H1 (cell line): ENCODE measurements around the gene NHLRC2. TPM values are rescaled to one million over a fixed set of nuclear protein-coding genes. Genes with fewer than 3 reads are reported as not detected.

Experiments
- CTCF ChIA-PET: fragments of 300-600 bp; sonication (Branson Sonifier 250); formaldehyde crosslinking; loops from one replicate; lab custom pipeline; 2021; ENCODE audit not compliant: partially characterized antibody; lab: Charles Lee
- POLR2A ChIA-PET: fragments of 300-600 bp; sonication (Branson Sonifier 250); formaldehyde crosslinking; loops from one replicate; lab custom pipeline; 2021; ENCODE audit warnings: inconsistent platforms; ENCODE audit not compliant: partially characterized antibody; lab: Charles Lee
- DNase-seq, 2 experiments: peaks; one replicate each; pipeline versions ENCODE4 v3.0.0 to v3.0.0-alpha.2; 2010 to 2022; ENCODE audit warnings: low spot score in 2 of 2, low read depth in 1 of 2, mixed read lengths in 1 of 2
- FAIRE-seq: peaks from 2 replicates; lab custom pipeline; 2011; peaks lifted over from hg19 to GRCh38; lab: Jason Lieb, UNC
- H2AFZ ChIP-seq: 2 replicates; pipeline ENCODE4 v1.8.1; 2012; ENCODE audit warnings: low read length, inconsistent platforms
- H2AK5ac ChIP-seq: 2 replicates; pipeline ENCODE4 v1.6.1; 2013; ENCODE audit warnings: low read depth, low read length
- H2BK120ac ChIP-seq: replicated peaks from 2 replicates; pipeline ENCODE3; 2013; ENCODE audit warnings: low read depth, low read length, inconsistent platforms
- H2BK12ac ChIP-seq: 2 replicates; pipeline ENCODE4 v1.6.1; 2013; ENCODE audit warnings: low read depth, low read length
- H2BK15ac ChIP-seq: 2 replicates; pipeline ENCODE4 v1.6.1; 2013; ENCODE audit warnings: low read length
- H2BK20ac ChIP-seq: 2 replicates; pipeline ENCODE4 v1.6.1; 2013; ENCODE audit warnings: low read length
- H2BK5ac ChIP-seq: 2 replicates; pipeline ENCODE4 v1.6.1; 2013; ENCODE audit warnings: low read depth, low read length
- H3K14ac ChIP-seq: 2 replicates; pipeline ENCODE4 v1.6.1; 2013; ENCODE audit warnings: inconsistent platforms; ENCODE audit not compliant: insufficient read length
- H3K18ac ChIP-seq: 2 replicates; pipeline ENCODE4 v1.6.1; 2013; ENCODE audit warnings: low read length; ENCODE audit errors: extremely low read depth
- H3K23ac ChIP-seq: 2 replicates; pipeline ENCODE4 v1.6.1; 2013; ENCODE audit warnings: inconsistent platforms; ENCODE audit not compliant: insufficient read length
- H3K23me2 ChIP-seq: 2 replicates; pipeline ENCODE4 v1.6.1; 2013; ENCODE audit warnings: low read depth, low read length
- H3K27ac ChIP-seq: 2 replicates; pipeline ENCODE4 v1.6.1; 2011; ENCODE audit warnings: low read depth, low read length, inconsistent platforms
- H3K27me3 ChIP-seq, 4 experiments: replicated peaks in 1 of 4; 1 replicate in 1 of 4; 2 replicates in 3 of 4; pipeline versions ENCODE4 v1.6.1 to v1.8.1; 2011 to 2013; ENCODE audit warnings: low read length in 3 of 4, mild to moderate bottlenecking in 3 of 4, inconsistent platforms in 2 of 4, mixed read lengths in 2 of 4, moderate library complexity in 1 of 4; ENCODE audit not compliant: control insufficient read depth in 3 of 4, insufficient read depth in 3 of 4; ENCODE audit errors: extremely low read depth in 1 of 4
- H3K36me3 ChIP-seq, 4 experiments: 2 replicates each; pipeline versions ENCODE4 v1.6.1 to v1.8.1; 2011 to 2013; ENCODE audit warnings: mild to moderate bottlenecking in 4 of 4, low read length in 3 of 4, moderate library complexity in 2 of 4, control low read depth in 1 of 4, inconsistent platforms in 1 of 4; ENCODE audit not compliant: insufficient read depth in 4 of 4, control insufficient read depth in 2 of 4
- H3K4ac ChIP-seq: replicated peaks from 2 replicates; pipeline ENCODE3; 2013; ENCODE audit warnings: low read length, low read depth, mixed read lengths, inconsistent platforms; ENCODE audit not compliant: insufficient read length
- H3K4me1 ChIP-seq, 4 experiments: replicated peaks in 1 of 4; 1 replicate in 1 of 4; 2 replicates in 3 of 4; pipeline versions ENCODE4 v1.6.1 to v1.8.1; 2011 to 2013; ENCODE audit warnings: low read length in 3 of 4, inconsistent platforms in 2 of 4, mixed read lengths in 1 of 4; ENCODE audit not compliant: insufficient read depth in 4 of 4, control insufficient read depth in 3 of 4
- H3K4me2 ChIP-seq, 2 experiments: 2 replicates each; pipeline versions ENCODE4 v1.6.1 to v1.8.1; 2011 to 2013; ENCODE audit warnings: low read depth in 2 of 2, low read length in 2 of 2, control low read depth in 1 of 2, inconsistent platforms in 1 of 2, mild to moderate bottlenecking in 1 of 2; ENCODE audit not compliant: insufficient read depth in 1 of 2
- H3K4me3 ChIP-seq, 4 experiments: fragments of 200-600, 300-600 bp in 1 of 4; sonication (generic), shearing (Covaris generic), sonication (Bioruptor Twin) in 1 of 4; 2 replicates each; pipeline versions ENCODE4 v1.5.1 to v1.8.1; 2011 to 2016; ENCODE audit warnings: low read length in 4 of 4, low read depth in 3 of 4, control low read depth in 2 of 4, inconsistent platforms in 2 of 4, mild to moderate bottlenecking in 2 of 4, mixed read lengths in 1 of 4, moderate library complexity in 1 of 4; ENCODE audit not compliant: insufficient read depth in 2 of 4; ENCODE audit errors: extremely low read depth in 1 of 4
- H3K56ac ChIP-seq: replicated peaks from 2 replicates; pipeline ENCODE3; 2013; ENCODE audit warnings: low read depth, mild to moderate bottlenecking, mixed read lengths, low read length, inconsistent platforms; ENCODE audit not compliant: insufficient read length
- H3K79me1 ChIP-seq: 2 replicates; pipeline ENCODE4 v1.6.1; 2013; ENCODE audit warnings: low read depth, low read length, control low read depth
- H3K79me2 ChIP-seq, 2 experiments: 2 replicates each; pipeline versions ENCODE4 v1.6.1 to v1.8.1; 2012 to 2013; ENCODE audit warnings: low read length in 2 of 2, mild to moderate bottlenecking in 2 of 2, inconsistent platforms in 1 of 2; ENCODE audit not compliant: insufficient read depth in 2 of 2, control insufficient read depth in 1 of 2
- H3K9ac ChIP-seq, 4 experiments: replicated peaks in 1 of 4; 1 replicate in 1 of 4; 2 replicates in 3 of 4; pipeline versions ENCODE4 v1.6.1 to v1.8.1; 2011 to 2013; ENCODE audit warnings: low read depth in 3 of 4, low read length in 3 of 4, control low read depth in 2 of 4, mild to moderate bottlenecking in 2 of 4, moderate library complexity in 2 of 4, inconsistent platforms in 1 of 4; ENCODE audit errors: extremely low read depth in 1 of 4
- H3K9me3 ChIP-seq, 2 experiments: 2 replicates each; pipeline versions ENCODE4 v1.6.1 to v1.8.1; 2012 to 2013; ENCODE audit warnings: mild to moderate bottlenecking in 2 of 2, moderate library complexity in 2 of 2, control low read depth in 1 of 2, inconsistent platforms in 1 of 2, low read depth in 1 of 2, low read length in 1 of 2, mixed read lengths in 1 of 2; ENCODE audit not compliant: insufficient read depth in 2 of 2
- H4K20me1 ChIP-seq, 2 experiments: replicated peaks in 1 of 2; 2 replicates each; pipeline versions ENCODE3 to v1.8.1; 2011 to 2013; ENCODE audit warnings: inconsistent platforms in 2 of 2, low read length in 2 of 2, mild to moderate bottlenecking in 1 of 2; ENCODE audit not compliant: insufficient read depth in 2 of 2, control insufficient read depth in 1 of 2
- H4K5ac ChIP-seq: 2 replicates; pipeline ENCODE4 v1.6.1; 2013; ENCODE audit warnings: low read length, low read depth, mixed read lengths, inconsistent platforms; ENCODE audit not compliant: insufficient read length
- H4K8ac ChIP-seq: 2 replicates; pipeline ENCODE4 v1.8.0; 2013; ENCODE audit warnings: mild to moderate bottlenecking, moderate library complexity, low read length, inconsistent platforms; ENCODE audit not compliant: insufficient read depth; ENCODE audit errors: extremely low read depth
- H4K91ac ChIP-seq: replicated peaks from 2 replicates; pipeline ENCODE3; 2013; ENCODE audit warnings: low read length, mixed read lengths, inconsistent platforms; ENCODE audit not compliant: insufficient read length
- RAD21 ChIP-seq, 2 experiments: IDR thresholded peaks in 1 of 2; conservative IDR thresholded peaks in 1 of 2; 2 replicates each; pipeline ENCODE4 v1.6.1; 2011; ENCODE audit warnings: low read depth in 2 of 2, low read length in 2 of 2, improper control_type of control experiment in 1 of 2, inconsistent platforms in 1 of 2, mild to moderate bottlenecking in 1 of 2, moderate library complexity in 1 of 2
- SIX5 ChIP-seq: IDR thresholded peaks from 2 replicates; pipeline ENCODE4 v1.6.1; 2011; ENCODE audit warnings: mild to moderate bottlenecking, low read depth, low read length
- WGBS, 2 experiments: shearing (Covaris generic) in 1 of 2; methylation state at CpG; one replicate each; pipeline versions ENCODE4 v1.1.6 to v1.1.7; 2013 to 2015; ENCODE audit warnings: low lambda C conversion rate in 2 of 2, mixed read lengths in 2 of 2, inconsistent platforms in 1 of 2, low coverage in 1 of 2, missing lambda C conversion rate in 1 of 2; ENCODE audit not compliant: insufficient replicate concordance in 2 of 2, insufficient coverage in 1 of 2, insufficient read length in 1 of 2; ENCODE audit errors: extremely low coverage in 1 of 2, missing lambda C conversion rate in 1 of 2; 5-methylcytosine and 5-hydroxymethylcytosine counted together
- polyA plus RNA-seq, 7 experiments: library from polyadenylated mRNA; depleted of rRNA in 3 of 7; stranded (reverse) in 5 of 7; unstranded in 2 of 7; fragments of >200 nt in 5 of 7; fragments of 200-250 nt in 2 of 7; gene quantifications; 1 replicate in 5 of 7; 2 replicates in 1 of 7; 4 replicates in 1 of 7; pipeline versions ENCODE4 v1.2.1 to v1.2.3, GENCODE V29; 2011 to 2013; ENCODE audit warnings: missing spikeins in 2 of 7, mixed read lengths in 2 of 7
- total RNA-seq: library from RNA; stranded (reverse); fragmentation: NEBNext Ultra II Directional; extraction: Animal tissue kit (Norgen Biotek cat#: 25700); gene quantifications from 2 replicates; pipeline ENCODE4 v1.2.1, GENCODE V29; 2021
- TF ChIP-seq, protein P1 (sequence below), 3 experiments: IDR thresholded peaks; 1 replicate in 2 of 3; 2 replicates in 1 of 3; pipeline versions ENCODE4 v1.5.1 to v1.6.1; 2011; ENCODE audit warnings: low read length in 3 of 3, mild to moderate bottlenecking in 3 of 3, inconsistent platforms in 2 of 3, low read depth in 1 of 3, moderate library complexity in 1 of 3; ENCODE audit not compliant: insufficient read depth in 1 of 3; ENCODE audit errors: control extremely low read depth in 1 of 3

The NHLRC2 gene
- total and polyA plus RNA-seq, 2 of the 8 experiments (the other 6 are each of a cell fraction or from before 2014, with no cell fraction given): 4.9 to 25.6 TPM

DNA sequence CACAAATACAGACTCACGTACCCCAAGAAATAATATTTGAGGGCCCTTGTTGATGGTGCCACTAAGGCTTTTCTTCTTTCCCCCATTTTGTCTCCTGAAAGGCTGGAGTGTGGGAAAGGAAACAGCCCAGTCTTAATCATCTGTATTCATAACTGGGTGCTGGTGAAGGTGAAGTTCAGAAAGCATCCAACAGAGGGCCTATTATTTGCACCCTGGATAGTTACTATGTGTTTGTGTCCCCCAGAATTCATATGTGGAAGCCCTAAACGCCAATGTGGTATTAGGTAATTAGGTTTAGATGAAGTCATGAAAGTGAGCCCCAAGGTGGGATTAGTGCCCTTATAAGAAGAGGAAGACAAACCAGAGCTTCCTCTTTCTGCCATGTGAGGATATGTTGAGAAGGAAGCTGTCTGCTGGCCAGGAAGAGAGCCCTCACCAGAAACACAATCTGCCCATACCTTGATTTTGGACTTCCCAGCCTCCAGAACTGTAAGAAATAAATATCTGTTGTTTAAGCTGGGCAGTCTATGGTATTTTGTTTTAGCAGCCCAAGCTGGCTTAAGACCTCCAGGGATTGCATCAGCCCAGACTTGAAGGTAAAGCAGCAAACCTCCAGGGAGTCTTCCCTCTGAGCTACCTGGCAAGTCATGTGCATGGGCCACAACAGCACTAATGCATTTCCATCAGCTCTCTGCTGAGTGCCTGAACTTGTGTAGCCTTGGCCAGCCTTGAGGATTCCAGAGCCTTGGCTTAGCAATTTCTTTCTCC, 99.2 kb downstream of the NHLRC2 start:
- no peaks in the 10 kb centered on the region for H3K27me3 ChIP-seq
- H4K5ac ChIP-seq: no peak overlapping the region
- FAIRE-seq (no peak), DNase-seq (no peak)
- no peak overlapping the region for H4K91ac ChIP-seq
- no peak overlapping the region for H2BK120ac ChIP-seq
- CTCF ChIA-PET: interaction anchor here (0.7 to 2.1 kb wide), 14 partner anchors 9 to 97 kb away, joined by 3 to 11 read pairs (median 3); no protein-coding TSS in a partner anchor
- no peaks in the 10 kb centered on the region for H3K4me1 ChIP-seq
- no peak overlapping the region for H2BK12ac ChIP-seq
- no peak overlapping the region for H3K23ac ChIP-seq
- H4K20me1 ChIP-seq: no peaks in the 10 kb centered on the region
- no peak overlapping the region for H2AFZ ChIP-seq
- no peak overlapping the region for H3K27ac ChIP-seq
- H2AK5ac ChIP-seq: no peak overlapping the region
- no peak overlapping the region for H2BK20ac ChIP-seq
- no peak overlapping the region for H3K4me2 ChIP-seq
- H4K8ac ChIP-seq: no peak overlapping the region
- H2BK15ac ChIP-seq: no peak overlapping the region
- no peak overlapping the region; a peak in 1 of 7 replicates for H3K9ac ChIP-seq
- H3K4me3 ChIP-seq: no peak overlapping the region
- TF ChIP-seq SIX5 (no peak), RAD21 (IDR thresholded peaks at IDR 0.05 in 1 of 2, conservative IDR thresholded peaks at IDR 0.05 in 1 of 2; ENCODE audit: low read depth in 2 of 2, low read length in 2 of 2) (peak; percentile 22 to 34; a peak in 2 of 4 replicates)
- TF ChIP-seq, protein P1, sequence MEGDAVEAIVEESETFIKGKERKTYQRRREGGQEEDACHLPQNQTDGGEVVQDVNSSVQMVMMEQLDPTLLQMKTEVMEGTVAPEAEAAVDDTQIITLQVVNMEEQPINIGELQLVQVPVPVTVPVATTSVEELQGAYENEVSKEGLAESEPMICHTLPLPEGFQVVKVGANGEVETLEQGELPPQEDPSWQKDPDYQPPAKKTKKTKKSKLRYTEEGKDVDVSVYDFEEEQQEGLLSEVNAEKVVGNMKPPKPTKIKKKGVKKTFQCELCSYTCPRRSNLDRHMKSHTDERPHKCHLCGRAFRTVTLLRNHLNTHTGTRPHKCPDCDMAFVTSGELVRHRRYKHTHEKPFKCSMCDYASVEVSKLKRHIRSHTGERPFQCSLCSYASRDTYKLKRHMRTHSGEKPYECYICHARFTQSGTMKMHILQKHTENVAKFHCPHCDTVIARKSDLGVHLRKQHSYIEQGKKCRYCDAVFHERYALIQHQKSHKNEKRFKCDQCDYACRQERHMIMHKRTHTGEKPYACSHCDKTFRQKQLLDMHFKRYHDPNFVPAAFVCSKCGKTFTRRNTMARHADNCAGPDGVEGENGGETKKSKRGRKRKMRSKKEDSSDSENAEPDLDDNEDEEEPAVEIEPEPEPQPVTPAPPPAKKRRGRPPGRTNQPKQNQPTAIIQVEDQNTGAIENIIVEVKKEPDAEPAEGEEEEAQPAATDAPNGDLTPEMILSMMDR (IDR thresholded peaks at IDR 0.05; ENCODE audit: control extremely low read depth in 1 of 3, insufficient read depth in 1 of 3, low read depth in 1 of 3, low read length in 3 of 3): peak in 1 of 3 experiments; percentile 40; a peak in 1 of 4 replicates
- TF ChIP-seq, all 59 proteins: peak for 2
- Histone ChIP-seq H3K4ac (no peak overlapping the region), H3K79me2 (no peaks in the 10 kb centered on the region), H3K56ac (no peak overlapping the region), H3K18ac (no peak overlapping the region), H3K23me2 (no peaks in the 10 kb centered on the region; the same call in 1 of the 2 replicates), H3K36me3 (no peaks in the 10 kb centered on the region), H2BK5ac (no peak overlapping the region), H3K79me1 (no peaks in the 10 kb centered on the region), H3K14ac (no peak overlapping the region), H3K9me3 (no peaks in the 10 kb centered on the region)
- POLR2A ChIA-PET: interaction anchor here (0.7 kb wide), 1 partner anchor 9 kb away, joined by 3 read pairs; no protein-coding TSS in a partner anchor
- WGBS, 2 experiments: 89% methylated on average over 2 of the region's 2 CpGs; no CpG with 5 or more reads in 1 of the 2 experiments
